Measurements from ENCODE around the gene PSMB3.

PSMB3 gene

DNA sequence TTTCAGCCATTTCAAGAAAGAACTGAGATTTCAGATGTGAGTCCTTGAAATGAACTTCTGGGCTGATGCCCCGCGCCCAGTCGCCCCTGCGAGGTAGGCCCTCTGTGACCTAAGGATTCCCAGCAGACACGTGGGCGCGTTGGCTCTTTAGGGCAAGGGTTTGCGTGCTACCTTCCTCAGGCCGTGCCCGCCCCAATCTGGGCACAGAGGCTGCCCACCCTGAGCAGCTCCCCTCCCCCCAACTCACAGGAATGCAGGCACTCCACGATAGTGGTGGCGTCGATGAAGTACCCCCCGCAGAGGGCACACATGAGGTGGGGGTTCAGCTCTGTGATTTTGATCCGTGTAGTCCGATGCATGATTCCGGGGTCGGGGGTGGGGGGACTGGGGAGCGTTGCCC, 12.5 kb upstream of the PSMB3 start:
- Histone ChIP-seq H2AFZ (ENCODE audit: low read depth) (no peak overlapping the region), H3K4me1 (ENCODE audit: low read depth, poor library complexity, severe bottlenecking) (peaks cover 8% of the 10 kb centered on the region), H3K79me2 (ENCODE audit: insufficient read depth, low read depth) (no peaks in the 10 kb centered on the region)

GRCh38 chr17:38740806-38741205, 11.7 kb upstream of the PSMB3 start:
- Histone ChIP-seq H4K20me1 (ENCODE audit: insufficient read depth) (no peaks in the 10 kb centered on the region), H3K36me3 (ENCODE audit: insufficient read depth) (no peaks in the 10 kb centered on the region), H3K27me3 (ENCODE audit: insufficient read depth, low read depth) (no peaks in the 10 kb centered on the region), H3K4me3 (IDR thresholded peaks at IDR 0.05; ENCODE audit: insufficient read depth, low read depth, low read length) (no peak overlapping the region), H3K9ac (no peak overlapping the region), H3K27ac (no peak overlapping the region), H2AFZ (ENCODE audit: low read depth) (no peak overlapping the region), H3K79me2 (ENCODE audit: insufficient read depth, low read depth) (no peaks in the 10 kb centered on the region), H3K4me1 (ENCODE audit: low read depth, poor library complexity, severe bottlenecking) (peaks cover 4% of the 10 kb centered on the region), H3K4me2 (no peak overlapping the region)
- TF ChIP-seq CTCF (conservative IDR thresholded peaks at IDR 0.05; ENCODE audit: low read depth, low read length), result no peak

More for the DNA sequence above, 12.5 kb upstream of the PSMB3 start:
- Histone ChIP-seq H3K27ac (no peak overlapping the region), H3K9ac (no peak overlapping the region), H3K4me3 (IDR thresholded peaks at IDR 0.05; ENCODE audit: insufficient read depth, low read depth, low read length) (no peak overlapping the region), H3K36me3 (ENCODE audit: insufficient read depth) (no peaks in the 10 kb centered on the region), H3K27me3 (ENCODE audit: insufficient read depth, low read depth) (no peaks in the 10 kb centered on the region), H4K20me1 (ENCODE audit: insufficient read depth) (no peaks in the 10 kb centered on the region), H3K4me2 (no peak overlapping the region)
- no peak for TF ChIP-seq CTCF (conservative IDR thresholded peaks at IDR 0.05; ENCODE audit: low read depth, low read length)

GRCh38 chr17:38741461-38741860, 11.1 kb upstream of the PSMB3 start:
- Histone ChIP-seq H3K9ac (no peak overlapping the region), H3K79me2 (ENCODE audit: insufficient read depth, low read depth) (no peaks in the 10 kb centered on the region)

GRCh38 chr17:38741921-38742410, 10.6 kb upstream of the PSMB3 start:
- Histone ChIP-seq H3K4me1 (ENCODE audit: low read depth, poor library complexity, severe bottlenecking) (peaks cover 9% of the 10 kb centered on the region), H3K36me3 (ENCODE audit: insufficient read depth) (no peaks in the 10 kb centered on the region), H3K27ac (no peak overlapping the region), H3K9ac (no peak overlapping the region), H3K4me3 (IDR thresholded peaks at IDR 0.05; ENCODE audit: insufficient read depth, low read depth, low read length) (no peak overlapping the region), H4K20me1 (ENCODE audit: insufficient read depth) (no peaks in the 10 kb centered on the region), H2AFZ (ENCODE audit: low read depth) (no peak overlapping the region), H3K79me2 (ENCODE audit: insufficient read depth, low read depth) (no peaks in the 10 kb centered on the region), H3K27me3 (ENCODE audit: insufficient read depth, low read depth) (no peaks in the 10 kb centered on the region), H3K4me2 (no peak overlapping the region)
- no peak for TF ChIP-seq CTCF (conservative IDR thresholded peaks at IDR 0.05; ENCODE audit: low read depth, low read length)

More at GRCh38 chr17:38741461-38741860, 11.1 kb upstream of the PSMB3 start:
- no peak overlapping the region for H2AFZ ChIP-seq (ENCODE audit: low read depth)
- no peak overlapping the region for H3K4me2 ChIP-seq
- H3K27me3 ChIP-seq (ENCODE audit: insufficient read depth, low read depth), result no peaks in the 10 kb centered on the region
- H4K20me1 ChIP-seq (ENCODE audit: insufficient read depth), result no peaks in the 10 kb centered on the region
- no peak overlapping the region for H3K27ac ChIP-seq
- H3K36me3 ChIP-seq (ENCODE audit: insufficient read depth), result no peaks in the 10 kb centered on the region
- TF ChIP-seq CTCF (conservative IDR thresholded peaks at IDR 0.05; ENCODE audit: low read depth, low read length), result no peak
- H3K4me3 ChIP-seq (IDR thresholded peaks at IDR 0.05; ENCODE audit: insufficient read depth, low read depth, low read length), result no peak overlapping the region
- H3K4me1 ChIP-seq (ENCODE audit: low read depth, poor library complexity, severe bottlenecking), result peaks cover 4% of the 10 kb centered on the region
